ENCODE measurements around the gene SCAMP5. TPM values are rescaled to one million over a fixed set of nuclear protein-coding genes. Genes with fewer than 3 reads are reported as not detected.
A peak's percentile ranks its signal among the peaks of the same experiment; 100 is the strongest.

SCAMP5 gene
- total RNA-seq, 4 donors from 2014 or later: 3.3 to 6.4 (median 4.3) TPM

- Histone ChIP-seq H3K36me3 (no peaks in the 10 kb centered on the region), H3K27me3 (peaks cover 0 to 35% (median 20%) of the 10 kb centered on the region in 4 donors), H3K9me3 (no peaks in the 10 kb centered on the region), H3K27ac (replicated peaks in 1 of 4) (peak overlapping the region in 3 of 4 donors; percentile 34 to 77 (median 69)), H3K4me1 (peaks cover 34 to 58% (median 57%) of the 10 kb centered on the region in 4 donors), H3K4me3 (peak overlapping the region; percentile 68 to 77 (median 69))
- 2% methylated on average over 17 of the region's 28 CpGs for WGBS
- TF ChIP-seq, protein P1, sequence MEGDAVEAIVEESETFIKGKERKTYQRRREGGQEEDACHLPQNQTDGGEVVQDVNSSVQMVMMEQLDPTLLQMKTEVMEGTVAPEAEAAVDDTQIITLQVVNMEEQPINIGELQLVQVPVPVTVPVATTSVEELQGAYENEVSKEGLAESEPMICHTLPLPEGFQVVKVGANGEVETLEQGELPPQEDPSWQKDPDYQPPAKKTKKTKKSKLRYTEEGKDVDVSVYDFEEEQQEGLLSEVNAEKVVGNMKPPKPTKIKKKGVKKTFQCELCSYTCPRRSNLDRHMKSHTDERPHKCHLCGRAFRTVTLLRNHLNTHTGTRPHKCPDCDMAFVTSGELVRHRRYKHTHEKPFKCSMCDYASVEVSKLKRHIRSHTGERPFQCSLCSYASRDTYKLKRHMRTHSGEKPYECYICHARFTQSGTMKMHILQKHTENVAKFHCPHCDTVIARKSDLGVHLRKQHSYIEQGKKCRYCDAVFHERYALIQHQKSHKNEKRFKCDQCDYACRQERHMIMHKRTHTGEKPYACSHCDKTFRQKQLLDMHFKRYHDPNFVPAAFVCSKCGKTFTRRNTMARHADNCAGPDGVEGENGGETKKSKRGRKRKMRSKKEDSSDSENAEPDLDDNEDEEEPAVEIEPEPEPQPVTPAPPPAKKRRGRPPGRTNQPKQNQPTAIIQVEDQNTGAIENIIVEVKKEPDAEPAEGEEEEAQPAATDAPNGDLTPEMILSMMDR (IDR thresholded peaks at IDR 0.05): peak in 1 of 3 experiments; percentile 31
- TF ChIP-seq POLR2AphosphoS5 (IDR thresholded peaks at IDR 0.05) (peak in 1 of 2 donors; percentile 30), POLR2A (IDR thresholded peaks at IDR 0.05; ENCODE audit: low read depth) (no peak)
- no peak for DNase-seq (ENCODE audit: extremely low spot score)
- intact Hi-C loops (cut with DNase I): loop anchor here (10.0 kb wide), 3 partner anchors 246 to 414 kb away; partner anchors contain the start of genes ARID3B and C15orf39
Measured at GRCh38 chr15:74958320-74958907, 36.9 kb upstream of the SCAMP5 start.

DNA sequence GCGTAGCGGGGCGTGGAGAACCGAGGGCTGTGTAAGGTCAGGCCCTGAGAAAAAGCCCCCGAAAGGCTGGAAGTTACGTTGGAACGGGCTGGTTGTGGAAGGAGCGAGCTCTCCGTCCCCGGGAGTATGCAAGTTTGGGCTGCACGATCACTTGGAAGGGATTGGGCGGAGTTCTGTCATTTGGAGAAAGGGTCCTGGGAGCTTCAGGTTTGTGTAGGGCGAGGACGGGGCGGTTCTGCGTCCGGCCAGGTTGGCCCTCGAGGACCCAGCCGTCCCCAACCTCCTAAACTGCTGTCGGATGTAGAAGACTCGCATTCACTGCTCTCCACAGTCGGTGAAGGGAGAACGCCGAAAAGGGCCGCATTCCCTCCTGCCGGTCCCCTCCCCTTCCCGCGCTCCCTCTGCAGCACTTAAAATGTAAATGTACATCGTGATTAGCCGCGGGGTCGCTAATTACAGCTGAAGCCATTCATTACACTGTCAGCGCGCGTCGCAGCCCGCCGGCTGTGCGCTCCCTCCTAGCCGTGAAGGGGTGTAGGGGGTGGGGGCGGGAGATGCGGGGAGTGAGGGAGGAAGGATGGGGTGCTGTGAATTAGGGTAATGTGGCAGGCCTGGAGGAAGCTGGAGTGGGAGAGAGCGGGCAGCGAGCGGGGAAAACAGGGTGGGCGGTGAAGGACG lies 36.3 kb upstream of the SCAMP5 start:
- Histone ChIP-seq H3K27me3 (peaks cover 0 to 35% (median 20%) of the 10 kb centered on the region in 4 donors), H3K27ac (replicated peaks in 1 of 4) (peak overlapping the region in 2 of 4 donors; percentile 34 to 69), H3K9me3 (no peaks in the 10 kb centered on the region), H3K4me3 (peak overlapping the region; percentile 68 to 77 (median 69)), H3K4me1 (peaks cover 34 to 58% (median 56%) of the 10 kb centered on the region in 4 donors), H3K36me3 (no peaks in the 10 kb centered on the region)
- TF ChIP-seq POLR2A (IDR thresholded peaks at IDR 0.05; ENCODE audit: low read depth) (no peak), POLR2AphosphoS5 (IDR thresholded peaks at IDR 0.05) (no peak), EP300 (IDR thresholded peaks at IDR 0.05) (no peak)
- TF ChIP-seq, protein P1 (IDR thresholded peaks at IDR 0.05): no peak
- intact Hi-C loops (cut with DNase I): loop anchor here (10.0 kb wide), 3 partner anchors 246 to 414 kb away; partner anchors contain the start of genes ARID3B and C15orf39
- DNase-seq (ENCODE audit: extremely low spot score): no peak
- WGBS: 4% methylated on average over 27 of the region's 47 CpGs

- WGBS: 22% methylated on average over 8 of the region's 8 CpGs
- no peak for DNase-seq (ENCODE audit: extremely low spot score)
- Histone ChIP-seq H3K36me3 (no peaks in the 10 kb centered on the region), H3K4me3 (peak overlapping the region; percentile 68 to 77 (median 69)), H3K27ac (replicated peaks in 1 of 4) (peak overlapping the region in 1 of 4 donors; percentile 34), H3K27me3 (peaks cover 0 to 35% (median 20%) of the 10 kb centered on the region in 4 donors), H3K9me3 (no peaks in the 10 kb centered on the region), H3K4me1 (peaks cover 34 to 53% (median 50%) of the 10 kb centered on the region in 4 donors)
- intact Hi-C loops (cut with DNase I): loop anchor here (10.0 kb wide), 3 partner anchors 245 to 415 kb away; partner anchors contain the start of genes ARID3B and C15orf39
- TF ChIP-seq EP300 (IDR thresholded peaks at IDR 0.05): no peak
- no peak for TF ChIP-seq POLR2AphosphoS5 (IDR thresholded peaks at IDR 0.05)
- TF ChIP-seq, protein P1 (IDR thresholded peaks at IDR 0.05): no peak
- no peak for TF ChIP-seq POLR2A (IDR thresholded peaks at IDR 0.05; ENCODE audit: low read depth)
Measured at GRCh38 chr15:74959586-74959939, 35.8 kb upstream of the SCAMP5 start.

DNA sequence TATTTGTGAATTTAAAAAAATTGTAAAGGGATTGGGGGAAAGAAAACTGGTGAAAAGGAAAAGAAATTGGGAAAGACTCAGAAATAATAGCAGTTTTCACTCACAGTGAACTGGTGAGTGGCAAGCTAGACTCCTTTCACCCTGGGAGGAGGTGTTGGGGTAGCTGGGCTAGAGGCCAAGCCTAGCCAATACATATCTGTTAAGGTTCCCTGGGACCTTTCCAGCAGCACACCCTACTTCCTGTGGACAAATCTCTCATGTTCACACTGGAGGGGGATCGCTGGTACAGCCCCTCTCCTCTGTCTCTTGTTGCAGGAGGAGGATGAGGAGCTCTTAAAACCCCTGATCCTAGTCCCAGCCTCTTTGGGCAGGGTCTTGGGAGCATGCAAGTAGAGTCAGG lies 35.1 kb upstream of the SCAMP5 start:
- no peaks in the 10 kb centered on the region for H3K9me3 ChIP-seq
- intact Hi-C loops (cut with DNase I): no loop called here
- no peak for DNase-seq (ENCODE audit: extremely low spot score)
- 89% methylated on average over 1 of the region's 1 CpG for WGBS
- peaks cover 34 to 46% (median 43%) of the 10 kb centered on the region in 4 donors for H3K4me1 ChIP-seq
- H3K36me3 ChIP-seq: no peaks in the 10 kb centered on the region
- TF ChIP-seq POLR2AphosphoS5 (IDR thresholded peaks at IDR 0.05) (no peak), EP300 (IDR thresholded peaks at IDR 0.05) (no peak), POLR2A (IDR thresholded peaks at IDR 0.05; ENCODE audit: low read depth) (no peak)
- no peak overlapping the region for H3K27ac ChIP-seq (replicated peaks in 1 of 4)
- no peak overlapping the region for H3K4me3 ChIP-seq
- peaks cover 0 to 35% (median 20%) of the 10 kb centered on the region in 4 donors for H3K27me3 ChIP-seq

GRCh38 chr15:74960995-74961588 lies 34.3 kb upstream of the SCAMP5 start:
- Histone ChIP-seq H3K36me3 (no peaks in the 10 kb centered on the region), H3K27ac (replicated peaks in 1 of 4) (no peak overlapping the region), H3K9me3 (no peaks in the 10 kb centered on the region), H3K4me3 (no peak overlapping the region), H3K27me3 (peaks cover 0 to 35% (median 20%) of the 10 kb centered on the region in 4 donors), H3K4me1 (peaks cover 26 to 38% (median 35%) of the 10 kb centered on the region in 4 donors)
- 49% methylated on average over 3 of the region's 3 CpGs for whole genome bisulfite sequencing
- TF ChIP-seq EP300 (IDR thresholded peaks at IDR 0.05) (no peak), POLR2A (IDR thresholded peaks at IDR 0.05; ENCODE audit: low read depth) (no peak), POLR2AphosphoS5 (IDR thresholded peaks at IDR 0.05) (no peak)
- TF ChIP-seq, protein P1 (IDR thresholded peaks at IDR 0.05): no peak
- DNase-seq (ENCODE audit: extremely low spot score): no peak
- intact Hi-C loops (cut with DNase I): no loop called here

All from esophagus muscularis mucosa (tissue), 4 donors.